HepG2 (cell line): ENCODE results near the gene GRAP. TPM values are rescaled to one million over a fixed set of nuclear protein-coding genes. Genes with fewer than 3 reads are reported as not detected.

Experiments used
- BATF2 ChIP-seq: sonication (generic); formaldehyde crosslinking; IDR thresholded peaks from 2 replicates; pipeline ENCODE4 v1.8.0; 2022; ENCODE audit warnings: mild to moderate bottlenecking, missing genetic modification reagents, moderate library complexity
- BORCS8-MEF2B ChIP-seq: sonication (generic); formaldehyde crosslinking; IDR thresholded peaks from 2 replicates; pipeline ENCODE4 v1.8.0; 2022; ENCODE audit warnings: mild to moderate bottlenecking, missing genetic modification reagents
- ETV5 ChIP-seq: IDR thresholded peaks from 2 replicates; pipeline ENCODE4 v1.6.1; 2018; ENCODE audit warnings: missing biosample characterization, missing genetic modification reagents, inconsistent platforms, borderline replicate concordance
- FOXJ3 ChIP-seq: sonication (generic); formaldehyde crosslinking; IDR thresholded peaks from 2 replicates; pipeline ENCODE4 v1.4.0; 2020; ENCODE audit warnings: missing genetic modification reagents, mild to moderate bottlenecking, borderline replicate concordance
- GATAD1 ChIP-seq: IDR thresholded peaks from 2 replicates; pipeline ENCODE4 v1.6.1; 2016; ENCODE audit warnings: missing genetic modification reagents, missing compliant biosample characterization
- GATAD2A ChIP-seq: IDR thresholded peaks from 2 replicates; pipeline ENCODE4 v1.6.1; 2016
- KLF6 ChIP-seq: IDR thresholded peaks from 2 replicates; pipeline ENCODE4 v1.8.0; 2016; ENCODE audit warnings: missing biosample characterization, missing genetic modification reagents
- MBNL3 ChIP-seq: fragments of 250-450 bp; sonication (Bioruptor Pico); conservative IDR thresholded peaks from 2 replicates; pipeline ENCODE4 v1.8.0; 2022; ENCODE audit warnings: mild to moderate bottlenecking, inconsistent platforms
- PAXIP1 ChIP-seq: sonication (generic); formaldehyde crosslinking; conservative IDR thresholded peaks from 2 replicates; pipeline ENCODE4 v1.4.0; 2020; ENCODE audit warnings: mild to moderate bottlenecking, missing genetic modification reagents, moderate library complexity
- PLSCR1 ChIP-seq: sonication (generic); formaldehyde crosslinking; IDR thresholded peaks from 2 replicates; pipeline ENCODE4 v1.5.0; 2020; ENCODE audit warnings: missing genetic modification reagents, mild to moderate bottlenecking, borderline replicate concordance
- RAD21 ChIP-seq: fragments of 450-650 bp; formaldehyde crosslinking; IDR thresholded peaks from 2 replicates; pipeline ENCODE4 v1.5.0; 2020; ENCODE audit warnings: mild to moderate bottlenecking
- RCOR2 ChIP-seq: IDR thresholded peaks from 2 replicates; pipeline ENCODE4 v1.6.1; 2016; ENCODE audit warnings: missing biosample characterization, missing genetic modification reagents
- STAT6 ChIP-seq: sonication (generic); formaldehyde crosslinking; IDR thresholded peaks from 2 replicates; pipeline ENCODE4 v1.4.0; 2020; ENCODE audit warnings: missing genetic modification reagents, mild to moderate bottlenecking, borderline replicate concordance
- YEATS2 ChIP-seq: sonication (generic); formaldehyde crosslinking; IDR thresholded peaks from 2 replicates; pipeline ENCODE4 v1.4.0; 2020; ENCODE audit warnings: missing genetic modification reagents, borderline replicate concordance
- ZBTB26 ChIP-seq: IDR thresholded peaks from 2 replicates; pipeline ENCODE4 v1.6.1; 2016; ENCODE audit warnings: missing compliant biosample characterization, missing genetic modification reagents, borderline replicate concordance
- ZFX ChIP-seq: sonication (generic); formaldehyde crosslinking; IDR thresholded peaks from 2 replicates; pipeline ENCODE4 v1.4.0; 2020; ENCODE audit warnings: mild to moderate bottlenecking, low read depth, missing genetic modification reagents, moderate library complexity
- ZNF230 ChIP-seq: sonication (generic); formaldehyde crosslinking; IDR thresholded peaks from 2 replicates; pipeline ENCODE4 v1.4.0; 2020; ENCODE audit warnings: mild to moderate bottlenecking, missing genetic modification reagents
- ZNF33B ChIP-seq: sonication (generic); formaldehyde crosslinking; IDR thresholded peaks from 2 replicates; pipeline ENCODE4 v1.5.1; 2020; ENCODE audit warnings: mild to moderate bottlenecking, missing genetic modification reagents
- ZNF460 ChIP-seq: sonication (generic); formaldehyde crosslinking; IDR thresholded peaks from 2 replicates; pipeline ENCODE4 v1.5.1; 2020; ENCODE audit warnings: missing genetic modification reagents, mild to moderate bottlenecking, borderline replicate concordance
- ZNF530 ChIP-seq: sonication (generic); formaldehyde crosslinking; IDR thresholded peaks from 2 replicates; pipeline ENCODE4 v1.5.0; 2020; ENCODE audit warnings: low read depth, mild to moderate bottlenecking, missing genetic modification reagents
- ZNF749 ChIP-seq: sonication (generic); formaldehyde crosslinking; IDR thresholded peaks from 2 replicates; pipeline ENCODE4 v1.8.0; 2022; ENCODE audit warnings: mild to moderate bottlenecking, missing genetic modification reagents, moderate library complexity, borderline replicate concordance
- polyA plus RNA-seq, 8 experiments: library from polyadenylated mRNA; depleted of rRNA in 3 of 8; stranded (reverse) in 7 of 8; unstranded in 1 of 8; fragments of >200 nt; fragmentation: Illumina TruSeq in 4 of 8; extraction: Trizol in 4 of 8; gene quantifications; 2 replicates each; pipeline versions ENCODE4 v1.2.1 to v1.2.3, GENCODE V29; 2011 to 2016; ENCODE audit warnings: low read depth in 4 of 8, missing spikeins in 1 of 8, mixed read lengths in 1 of 8; ENCODE audit not compliant: insufficient read depth in 1 of 8
- total RNA-seq, 5 experiments: library from RNA; depleted of rRNA; stranded (reverse); fragments of >200 nt; fragmentation: Illumina TruSeq; extraction: Trizol; gene quantifications; 2 replicates each; pipeline ENCODE4 v1.2.3, GENCODE V29; 2016; ENCODE audit warnings: low read depth in 1 of 5

The GRAP gene
- total and polyA plus RNA-seq, 2 of the 13 experiments (the other 11 are each of a cell fraction or from before 2014, with no cell fraction given), result 0.77 to 1.7 TPM

- TF ChIP-seq PAXIP1 (CRISPR knock-in tag) (peak; percentile 35; the same call in 1 of the 2 replicates), ZNF460 (CRISPR knock-in tag) (no peak), ZNF230 (CRISPR knock-in tag) (no peak), STAT6 (CRISPR knock-in tag) (no peak), FOXJ3 (CRISPR knock-in tag) (no peak), GATAD1 (CRISPR knock-in tag) (peak; percentile 23), BORCS8-MEF2B (no peak), RCOR2 (CRISPR knock-in tag) (no peak; the same call in 1 of the 2 replicates), RAD21 (CRISPR knock-in tag) (no peak), ZBTB26 (CRISPR knock-in tag) (no peak), ZFX (peak; percentile 63), ZNF530 (CRISPR knock-in tag) (no peak), MBNL3 (CRISPR knock-in tag) (no peak), ZNF33B (CRISPR knock-in tag) (no peak), PLSCR1 (CRISPR knock-in tag) (no peak), ETV5 (CRISPR knock-in tag) (peak; percentile 91), KLF6 (CRISPR knock-in tag) (peak; percentile 65; the same call in 1 of the 2 replicates), GATAD2A (CRISPR knock-in tag) (peak; percentile 36; the same call in 1 of the 2 replicates), BATF2 (CRISPR knock-in tag) (no peak), ZNF749 (CRISPR knock-in tag) (no peak), YEATS2 (0 out of 2 replicates have a peak, but pooled peaks have one; percentile 20)
These were observed 42.2 kb downstream of the GRAP start, which contains the start of gene FAM83G (continued) for GRCh38 chr17:19004421-19005136.
